Jurkat, Clone E6-1 (cell line): Measurements from ENCODE around the gene CLIC1.

Experiments
- DNase-seq: peaks from one replicate; pipeline ENCODE4 v3.0.0-alpha.2; 2011; ENCODE audit warnings: low read depth, low spot score
- H3K4me3 ChIP-seq: 2 replicates; pipeline ENCODE4 v1.5.1; 2011; ENCODE audit warnings: mild to moderate bottlenecking, low read length, control low read depth, moderate library complexity

CLIC1 gene

DNA sequence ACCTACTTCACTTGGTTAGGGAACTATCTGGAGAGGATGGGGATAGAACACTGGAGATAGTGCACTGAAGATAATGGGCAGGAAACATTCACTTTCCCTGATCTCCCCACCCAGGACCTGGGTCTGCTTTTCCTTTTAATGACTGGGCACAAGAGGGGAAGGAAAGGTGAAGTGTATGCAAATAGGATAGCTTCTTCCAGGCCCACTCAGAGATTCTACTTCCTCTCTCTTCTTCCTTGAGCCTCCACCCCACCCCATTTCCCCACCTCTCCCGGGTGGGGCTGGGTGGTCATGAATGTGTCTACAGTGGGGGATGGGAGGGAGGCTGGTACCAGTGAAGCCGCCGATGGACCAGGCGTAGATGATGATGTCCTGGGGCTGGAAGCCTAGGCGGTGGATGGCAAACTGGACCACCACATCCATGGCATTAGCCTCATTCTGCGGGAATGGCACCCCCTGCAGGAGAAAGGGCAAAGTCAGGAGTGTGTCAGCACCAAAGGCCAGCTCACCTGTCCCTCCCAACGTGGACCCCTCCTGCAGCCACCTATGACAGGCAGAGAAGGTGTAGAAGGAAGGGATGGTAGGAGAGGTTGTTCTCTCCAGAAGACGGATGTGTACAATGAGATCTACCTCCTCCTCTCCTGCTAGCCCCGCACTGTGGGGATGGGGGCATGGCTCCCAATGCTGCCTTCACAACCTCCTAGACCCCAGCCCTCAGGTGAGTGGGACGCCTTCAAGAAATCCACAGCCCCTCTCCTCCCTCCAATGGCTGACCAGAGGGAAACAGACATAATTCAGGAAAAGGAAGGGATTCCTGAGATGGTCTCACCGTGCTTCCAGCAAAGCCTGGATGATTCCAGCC, 46.9 kb downstream of the CLIC1 start:
- DNase-seq = no peak
- H3K4me3 ChIP-seq = no peak overlapping the region

DNA sequence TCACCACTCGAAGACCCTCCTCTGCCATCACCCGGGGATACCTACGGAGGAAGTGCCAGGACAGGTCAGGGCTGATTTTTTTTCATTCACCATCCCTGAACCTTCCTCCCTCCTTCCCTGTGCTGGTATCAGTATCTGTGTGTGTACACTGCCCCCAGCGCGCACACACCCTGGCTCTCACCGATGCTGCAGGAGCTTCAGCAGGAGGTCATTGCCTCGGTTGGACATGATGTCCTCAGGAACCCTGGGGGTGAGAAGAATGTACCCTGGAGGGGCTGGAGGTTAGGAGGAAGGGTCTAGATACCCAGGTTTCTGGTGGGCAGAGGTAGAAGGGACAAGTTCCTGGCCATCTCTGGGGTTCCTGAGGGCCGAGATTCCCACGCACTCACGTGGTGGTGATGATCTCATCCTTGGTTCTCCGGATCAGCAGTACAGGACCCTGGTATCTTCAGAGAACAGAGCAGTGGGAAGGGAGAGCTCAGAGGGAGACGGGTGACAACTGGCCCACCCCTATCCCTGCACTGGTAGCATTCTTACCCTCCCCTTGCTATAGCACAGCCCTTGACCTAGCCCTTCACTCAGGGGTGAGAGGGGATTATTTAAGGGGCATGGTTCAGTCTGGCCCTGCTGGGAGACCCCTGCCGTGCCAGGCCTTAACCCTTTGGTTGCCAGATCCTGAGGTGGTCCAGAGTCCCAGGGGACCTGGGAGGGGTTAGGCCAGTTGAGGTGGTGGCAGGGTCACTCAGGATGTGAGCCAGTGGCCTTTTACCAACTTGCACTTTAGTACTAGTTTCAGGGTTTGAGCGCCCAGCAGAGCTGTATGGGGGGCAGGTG, 48.3 kb downstream of the CLIC1 start:
- H3K4me3 ChIP-seq = no peak overlapping the region
- no peak for DNase-seq

GRCh38 chr6:31687321-31687720, 49.0 kb downstream of the CLIC1 start:
- no peak for DNase-seq
- no peak overlapping the region for H3K4me3 ChIP-seq

- no peak for DNase-seq
- no peak overlapping the region for H3K4me3 ChIP-seq
Measured at GRCh38 chr6:31686483-31686882, 49.8 kb downstream of the CLIC1 start.

DNA sequence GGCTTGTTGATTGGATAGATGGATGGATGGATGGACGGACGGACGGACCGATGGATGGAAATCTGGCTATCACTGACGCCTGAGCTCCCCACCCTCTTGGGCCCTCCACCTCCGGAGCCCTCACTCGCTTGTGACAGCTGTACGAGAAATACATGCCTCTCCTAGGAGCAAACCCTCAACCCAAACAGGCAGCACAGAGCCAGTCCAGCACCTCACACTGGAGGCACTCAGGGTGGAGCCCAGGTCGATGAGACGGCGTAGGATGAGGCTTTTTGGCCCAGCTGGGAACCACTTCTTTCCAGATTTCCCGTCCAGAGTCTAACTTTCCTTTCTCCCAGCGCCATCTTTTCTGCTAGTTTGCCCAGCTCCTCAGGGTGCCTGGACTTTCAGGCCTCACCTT, 52.7 kb downstream of the CLIC1 start:
- no peak for DNase-seq
- no peak overlapping the region for H3K4me3 ChIP-seq

DNA sequence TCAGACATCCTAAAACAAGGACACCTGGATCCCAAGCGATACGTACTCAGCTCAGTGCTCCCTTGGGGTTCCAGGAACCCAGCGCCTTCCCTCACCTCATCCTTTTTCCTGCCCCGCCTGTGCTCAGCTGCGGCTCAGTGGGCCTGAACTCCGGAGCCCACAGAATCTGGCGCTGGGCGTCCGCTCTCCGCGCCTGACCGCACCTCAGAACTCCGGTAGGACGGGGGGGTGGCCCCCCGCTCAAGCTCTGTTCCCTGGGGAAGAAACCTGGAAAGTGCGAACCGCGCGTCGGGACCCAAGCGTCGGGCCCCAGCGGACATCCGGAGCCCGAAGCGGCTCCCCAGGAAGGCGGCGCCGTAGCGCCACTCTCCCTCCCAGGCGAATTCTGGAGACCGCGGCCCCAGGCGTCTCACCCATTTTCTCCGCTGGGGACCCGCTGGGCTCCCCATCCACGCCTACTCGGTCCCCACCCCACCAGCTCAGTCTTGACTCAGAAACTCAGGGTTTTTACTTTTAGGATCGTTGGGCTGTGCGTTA, 55.1 kb downstream of the CLIC1 start:
- DNase-seq = no peak
- H3K4me3 ChIP-seq = no peak overlapping the region
